ENCODE measurements around the gene MACROD2. TPM values are rescaled to one million over a fixed set of nuclear protein-coding genes. Genes with fewer than 3 reads are reported as not detected.
"Not testable (repeated sequence)": the region's sequence is repeated elsewhere in the genome, so short reads cannot be mapped to it uniquely, and the experiment has no call there.

MACROD2 gene
- total RNA-seq, 1 donor from 2014 or later, result 0.85 TPM

DNA sequence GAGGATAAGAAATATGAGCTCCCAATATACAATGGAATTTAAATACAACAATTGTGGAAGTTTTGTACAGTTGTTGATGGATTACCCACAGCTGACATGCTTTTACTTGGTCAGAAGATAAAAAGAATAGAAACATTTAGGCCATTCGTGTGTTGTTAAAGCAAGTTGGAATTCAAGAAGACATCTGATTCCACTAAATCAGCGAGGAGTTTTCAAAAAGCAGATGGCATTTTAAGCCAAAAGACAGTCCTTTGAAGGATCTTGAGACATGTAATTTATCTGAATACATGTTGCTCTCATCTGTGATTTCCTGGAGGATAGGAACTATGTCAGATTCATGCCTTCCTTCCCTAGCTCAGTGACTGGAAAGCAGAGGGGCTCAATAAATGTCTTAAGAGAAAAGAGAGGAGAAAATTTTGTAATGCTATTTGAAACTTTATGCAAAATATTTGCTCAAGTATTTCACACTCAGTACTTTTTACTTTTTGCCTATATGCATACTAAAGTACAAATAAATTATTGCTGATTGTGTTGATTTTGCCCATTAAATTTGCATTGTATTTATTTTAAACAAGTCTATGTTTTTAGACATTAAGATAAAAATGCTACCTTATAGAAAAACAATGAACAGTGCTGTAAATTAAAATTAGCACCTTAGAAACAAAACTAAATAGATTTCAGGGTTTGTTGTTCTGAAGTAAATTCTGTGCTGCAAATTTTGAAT lies 1075.9 kb downstream of the MACROD2 start:
- DNase-seq, result no peak

- no peak for DNase-seq
Observed at GRCh38 chr20:15072316-15072715, 1077.0 kb downstream of the MACROD2 start.

- no peak for DNase-seq
Observed at GRCh38 chr20:15075586-15075985, 1080.3 kb downstream of the MACROD2 start.

GRCh38 chr20:15076785-15077184 lies 1081.5 kb downstream of the MACROD2 start:
- DNase-seq, result no peak

DNA sequence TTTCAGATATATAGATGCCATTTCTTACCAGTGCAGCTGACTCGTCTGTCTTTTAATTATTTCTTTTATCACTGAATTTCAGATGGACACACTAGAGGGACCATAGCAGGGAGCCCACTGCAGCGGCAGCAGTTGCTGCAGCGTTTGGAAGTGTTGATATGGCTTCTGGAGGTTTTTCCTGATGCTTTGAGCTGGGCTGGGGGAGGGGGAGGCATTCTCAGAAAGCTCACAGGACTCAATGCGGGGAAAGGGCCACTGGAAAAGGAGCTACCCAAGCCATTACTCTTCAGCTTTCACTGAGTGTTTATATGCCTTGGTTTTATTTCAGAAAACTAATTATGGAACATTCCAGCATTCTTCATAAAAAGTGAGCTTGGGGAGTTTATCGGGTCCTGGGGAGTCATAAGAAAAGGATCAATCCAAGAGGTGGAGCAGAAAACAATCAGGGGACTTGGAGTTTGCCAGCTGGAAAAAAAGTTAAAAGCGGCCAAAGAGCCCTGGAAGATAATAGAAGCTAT lies 1082.5 kb downstream of the MACROD2 start:
- DNase-seq, result no peak

DNA sequence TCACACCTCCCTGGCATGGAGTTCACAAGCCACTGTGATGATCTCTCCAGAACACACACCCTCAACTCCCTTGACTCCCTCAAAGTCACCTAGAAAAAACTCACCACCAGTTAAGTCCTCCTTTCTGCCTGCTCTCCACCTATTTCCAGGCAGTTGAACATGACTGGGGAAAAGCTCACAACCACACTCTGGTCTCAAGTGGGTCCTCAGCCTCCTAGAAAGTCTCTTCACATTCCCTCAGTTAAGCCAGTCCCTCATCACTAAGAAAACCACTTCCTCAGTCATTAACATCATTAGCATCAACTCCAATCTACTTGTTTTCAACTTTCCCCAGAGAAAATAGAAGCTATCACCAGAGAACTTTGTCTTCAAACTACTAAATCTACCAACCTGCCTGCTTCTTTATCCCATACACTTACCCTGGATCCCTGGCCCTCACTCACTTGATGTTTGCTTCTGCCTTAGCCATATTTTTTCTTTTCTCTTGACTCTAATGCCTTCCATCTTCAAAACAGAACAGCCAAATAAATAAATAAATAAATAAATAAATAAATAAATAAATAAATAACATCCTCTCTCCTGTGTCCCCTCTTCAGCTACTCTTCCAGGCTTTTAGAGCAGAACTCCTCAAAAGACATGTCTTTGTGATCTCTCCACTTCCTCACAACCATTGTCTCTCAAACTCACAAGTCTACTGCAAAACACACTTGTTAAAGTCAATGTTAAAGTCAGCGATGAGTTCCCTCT lies 1084.5 kb downstream of the MACROD2 start:
- DNase-seq, result no peak

DNA sequence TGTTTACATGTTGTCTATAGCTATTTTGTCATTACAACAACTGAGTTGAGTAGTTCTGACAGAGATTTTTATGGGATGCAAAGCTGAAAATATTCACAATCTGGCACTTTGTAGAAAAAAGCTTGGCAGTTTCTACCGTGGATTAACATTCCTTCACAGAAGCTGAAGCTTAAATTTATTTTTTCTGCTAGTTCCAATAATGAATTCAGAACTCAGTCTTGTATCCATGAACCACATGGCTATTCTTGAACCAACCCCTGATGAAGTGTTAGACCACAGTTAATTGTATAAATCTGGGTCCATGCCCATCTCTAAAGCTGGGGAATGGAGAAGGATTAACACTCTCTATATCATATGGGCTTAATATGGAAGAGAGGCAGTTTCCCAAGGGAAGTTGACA lies 1085.9 kb downstream of the MACROD2 start:
- no peak for DNase-seq

- no peak for DNase-seq
Observed at GRCh38 chr20:15091421-15092037, 1096.2 kb downstream of the MACROD2 start.

DNA sequence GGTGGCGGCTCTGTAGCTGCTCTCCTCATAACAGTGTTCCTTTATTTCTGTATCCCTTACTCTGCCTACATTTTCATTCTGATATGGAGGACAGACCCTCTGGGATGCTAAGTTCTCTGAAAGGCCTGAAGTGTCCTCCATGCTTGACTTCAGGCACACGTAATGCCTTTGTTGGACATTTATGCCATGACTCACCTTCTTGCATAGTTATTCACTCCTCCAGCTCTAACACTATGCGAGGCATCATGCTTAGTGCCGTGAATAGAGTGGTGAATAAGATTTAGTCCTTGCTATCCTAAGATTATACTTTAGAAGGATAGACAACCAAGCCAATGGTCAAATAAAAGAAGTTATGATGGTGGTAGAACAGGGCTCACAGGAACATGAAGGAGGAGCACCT lies 1103.0 kb downstream of the MACROD2 start:
- no peak for DNase-seq

DNA sequence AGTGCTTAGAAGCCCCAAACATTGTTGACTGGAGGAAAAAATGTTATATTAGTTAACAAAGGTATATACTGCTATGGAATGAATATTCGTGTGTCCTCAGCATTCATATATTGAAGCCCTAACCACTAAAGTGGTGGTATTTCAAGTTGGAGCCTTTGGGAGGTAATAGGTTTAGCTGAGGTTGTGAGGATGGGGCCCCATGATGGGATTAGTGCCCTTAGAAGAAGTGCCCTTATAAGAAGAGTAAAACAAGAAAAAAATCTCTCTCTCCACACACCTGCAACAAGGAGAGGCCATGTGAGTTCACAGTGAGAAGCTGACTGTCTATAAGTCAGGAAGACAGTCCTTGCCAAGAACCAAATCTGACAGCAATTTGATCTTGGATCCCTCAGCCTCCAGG lies 1103.8 kb downstream of the MACROD2 start:
- DNase-seq, result no peak

DNA sequence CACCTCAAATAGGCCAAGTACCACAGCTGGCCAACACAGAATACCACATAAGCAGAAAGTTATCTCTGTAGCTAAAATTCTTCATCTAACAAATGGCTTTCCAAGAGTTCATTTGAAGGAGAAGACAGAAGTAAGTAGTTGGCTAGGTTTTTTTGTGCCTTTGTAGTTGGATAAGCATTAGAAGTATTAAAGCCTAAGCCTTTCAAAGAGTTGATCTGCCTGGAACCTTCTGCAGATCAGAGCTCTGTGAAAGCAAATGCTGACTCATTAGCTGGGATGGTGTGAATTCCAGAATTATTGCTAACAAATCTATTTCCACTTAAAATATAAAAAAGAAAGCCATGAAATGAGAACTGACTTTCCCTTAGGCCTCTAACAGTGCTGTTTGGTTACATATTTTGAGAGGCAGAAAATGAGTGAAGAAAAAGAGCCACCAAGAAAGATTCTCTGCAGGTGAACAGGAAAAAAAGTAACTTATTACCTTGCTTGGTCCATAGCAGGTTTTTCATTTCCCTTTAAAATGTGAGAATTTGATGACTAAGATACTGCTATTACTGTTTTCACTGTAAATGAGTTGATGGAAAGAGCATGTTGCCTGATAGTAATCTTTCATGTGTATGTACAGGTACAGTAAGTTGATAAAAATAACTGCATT lies 1105.3 kb downstream of the MACROD2 start:
- no peak for DNase-seq

- DNase-seq, result no peak
Observed at GRCh38 chr20:15107931-15108330, 1112.6 kb downstream of the MACROD2 start.

GRCh38 chr20:15109494-15109893 lies 1114.2 kb downstream of the MACROD2 start:
- DNase-seq, result no peak

GRCh38 chr20:15111654-15112053 lies 1116.3 kb downstream of the MACROD2 start:
- no peak for DNase-seq

DNA sequence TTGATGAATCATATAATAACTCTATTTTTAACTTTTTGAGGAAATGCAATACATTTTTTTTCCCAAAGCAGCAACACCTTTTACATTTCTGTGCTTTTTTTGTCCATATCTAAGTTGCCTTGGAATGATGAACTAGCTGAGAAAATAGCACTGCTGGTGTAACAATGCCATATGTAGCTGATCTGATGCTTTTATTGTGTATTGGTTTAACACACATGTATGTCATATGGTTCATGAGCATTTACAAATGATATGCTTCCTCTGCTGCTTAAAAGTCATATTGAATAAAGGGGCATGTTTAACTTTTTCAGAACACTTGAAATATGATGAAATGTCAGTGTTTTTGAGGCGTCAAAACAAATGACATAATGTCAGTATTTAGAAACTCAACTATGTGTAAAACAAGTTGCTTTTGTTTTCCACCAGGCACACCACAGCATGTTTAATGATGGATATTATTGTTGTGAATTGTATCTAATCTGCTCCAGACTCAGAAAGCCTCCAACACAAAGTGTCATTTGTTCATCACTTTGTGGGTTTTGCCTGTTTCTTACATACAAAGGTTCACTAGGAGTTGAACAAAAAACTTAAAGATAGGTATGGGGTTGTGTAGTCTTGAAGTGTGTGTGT lies 1117.9 kb downstream of the MACROD2 start:
- no peak for DNase-seq

- no peak for DNase-seq
Observed at GRCh38 chr20:15119852-15120487, 1124.7 kb downstream of the MACROD2 start.

DNA sequence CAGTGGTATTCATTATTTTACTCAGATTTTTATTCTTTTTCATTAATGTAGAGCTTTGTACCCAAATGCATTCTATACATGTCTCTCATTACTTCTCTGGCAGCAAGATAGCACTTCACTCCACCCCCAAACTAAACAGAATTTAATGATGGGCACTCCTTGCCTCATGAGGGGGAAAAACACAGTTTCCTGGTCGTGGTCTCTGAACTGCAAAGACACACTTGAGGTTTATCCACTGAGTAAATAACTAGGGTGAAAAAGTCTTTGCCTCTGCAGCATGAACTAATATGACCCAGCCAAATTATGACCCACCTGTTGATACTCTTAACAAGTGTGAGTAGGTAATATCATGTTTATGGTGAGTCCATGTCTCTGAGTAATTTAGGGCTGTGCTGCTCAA lies 1127.3 kb downstream of the MACROD2 start:
- no peak for DNase-seq

DNA sequence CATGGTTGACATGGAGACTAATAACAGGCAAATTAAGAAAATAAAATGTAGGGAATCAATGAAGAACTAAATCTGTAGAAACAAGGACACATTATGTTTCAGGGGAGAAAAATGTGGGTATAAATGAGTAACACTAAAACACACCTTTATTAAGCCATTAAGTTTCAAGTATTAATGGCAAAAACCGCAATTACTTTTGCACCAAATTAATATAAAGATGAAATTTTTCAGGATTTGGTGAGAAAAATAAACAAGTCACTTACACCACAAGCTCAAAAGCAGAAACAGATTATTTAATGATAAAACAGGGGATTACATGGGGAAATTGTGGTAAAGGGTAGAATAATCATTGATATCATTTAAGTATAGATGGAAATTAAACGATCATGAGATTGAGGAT lies 1135.9 kb downstream of the MACROD2 start:
- no peak for DNase-seq

GRCh38 chr20:15138548-15139126 lies 1143.3 kb downstream of the MACROD2 start:
- no peak for DNase-seq

DNA sequence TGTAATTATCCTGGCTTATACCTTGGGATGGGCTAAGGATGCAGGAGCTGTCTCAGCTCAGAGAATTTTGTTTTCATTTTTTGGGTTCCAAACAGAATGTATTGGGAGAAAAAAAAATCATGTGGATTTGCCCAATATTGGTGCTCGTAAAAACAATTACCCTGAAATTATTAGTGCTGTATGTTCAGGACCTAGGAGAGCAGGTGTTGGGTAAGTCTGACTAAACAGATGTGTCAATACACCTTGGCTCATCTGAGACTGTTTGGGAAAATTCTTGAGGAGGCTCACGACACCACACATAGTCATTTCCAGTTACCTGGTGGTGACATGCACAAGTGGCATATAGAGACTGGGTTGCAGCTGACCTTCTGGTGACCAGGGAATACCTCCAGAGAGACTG lies 1144.2 kb downstream of the MACROD2 start:
- DNase-seq, result no peak

DNA sequence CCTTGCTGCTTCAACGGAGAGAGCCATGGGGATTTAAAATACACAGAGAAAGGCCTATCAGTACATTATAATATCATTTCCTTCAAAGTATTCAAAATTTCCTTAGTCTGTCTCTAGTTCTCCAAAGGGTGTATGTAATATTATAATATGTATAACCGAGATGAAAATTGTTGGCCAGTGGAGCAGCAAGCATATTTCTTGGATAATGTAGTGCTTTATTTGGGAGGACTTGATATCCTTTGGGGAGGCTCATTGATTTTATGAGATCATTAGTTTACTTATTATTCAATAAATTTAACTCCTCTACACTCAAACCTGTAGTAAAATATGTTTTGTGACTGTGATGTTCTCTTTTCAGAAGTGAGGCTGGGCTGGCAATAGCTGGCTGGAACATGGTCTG lies 1145.0 kb downstream of the MACROD2 start:
- no peak for DNase-seq

DNA sequence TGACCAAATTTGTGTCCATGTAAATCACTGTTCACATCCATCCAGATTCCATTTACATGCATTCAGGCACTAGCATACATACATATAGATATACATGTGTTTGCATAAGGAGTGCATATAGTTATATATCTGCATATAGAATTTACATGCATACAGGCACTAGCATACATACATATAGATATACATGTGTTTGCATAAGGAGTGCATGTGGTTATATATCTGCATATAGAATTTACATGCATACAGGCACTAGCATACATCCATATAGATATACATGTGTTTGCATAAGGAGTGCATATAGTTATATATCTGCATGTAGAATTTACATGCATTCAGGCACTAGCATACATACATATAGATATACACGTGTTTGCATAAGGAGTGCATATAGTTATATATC lies 1145.6 kb downstream of the MACROD2 start:
- not testable (repeated sequence) for DNase-seq

Measured in dermis blood vessel endothelial cell (primary cell).